GM21717 (cell line): Measurements from ENCODE around the gene ANKRD2.
"Not testable (repeated sequence)": the region's sequence is repeated elsewhere in the genome, so short reads cannot be mapped to it uniquely, and the experiment has no call there.

Source experiments
- ATAC-seq: cut with Tn5 transposase; IDR thresholded peaks from one replicate; pipeline ENCODE4 v1.9.1; 2021; ENCODE audit warnings: mild to moderate bottlenecking, moderate library complexity; ENCODE audit not compliant: unreplicated experiment

The ANKRD2 gene

DNA sequence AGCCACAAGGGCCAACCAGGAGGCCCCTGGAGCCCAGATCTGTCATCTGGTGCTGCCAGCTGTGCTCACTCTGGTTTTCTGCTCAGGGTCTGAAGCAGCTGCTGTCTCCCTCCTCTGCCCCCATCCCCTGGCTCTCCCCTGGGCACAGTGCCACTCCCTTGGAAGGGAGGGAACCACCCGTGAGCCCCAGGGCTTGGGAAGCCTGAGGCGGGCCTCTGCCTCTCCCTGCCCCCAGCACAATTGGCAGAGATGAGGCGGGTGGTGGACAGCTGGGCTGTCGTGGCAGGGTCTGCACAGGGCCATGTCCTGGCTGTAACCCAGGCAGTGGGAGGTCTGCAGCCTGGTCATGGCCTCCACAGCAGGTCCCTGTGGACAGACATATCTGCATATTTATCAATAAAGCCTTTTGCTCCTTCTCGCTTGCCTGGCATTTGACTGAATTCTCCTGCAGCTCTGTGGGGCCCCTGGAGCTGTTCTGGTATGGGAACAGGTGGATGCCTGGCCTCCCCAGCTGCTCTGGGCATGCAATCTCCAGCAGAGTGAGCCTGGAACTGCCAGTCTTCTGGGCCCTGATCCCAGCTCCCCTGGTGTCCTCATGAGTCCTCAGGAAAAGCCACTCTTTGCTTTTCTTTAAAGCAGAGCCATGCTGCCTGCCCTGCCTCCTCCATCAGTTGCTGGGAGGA is 1.6 kb upstream of the ANKRD2 start:
- ATAC-seq, result no peak

DNA sequence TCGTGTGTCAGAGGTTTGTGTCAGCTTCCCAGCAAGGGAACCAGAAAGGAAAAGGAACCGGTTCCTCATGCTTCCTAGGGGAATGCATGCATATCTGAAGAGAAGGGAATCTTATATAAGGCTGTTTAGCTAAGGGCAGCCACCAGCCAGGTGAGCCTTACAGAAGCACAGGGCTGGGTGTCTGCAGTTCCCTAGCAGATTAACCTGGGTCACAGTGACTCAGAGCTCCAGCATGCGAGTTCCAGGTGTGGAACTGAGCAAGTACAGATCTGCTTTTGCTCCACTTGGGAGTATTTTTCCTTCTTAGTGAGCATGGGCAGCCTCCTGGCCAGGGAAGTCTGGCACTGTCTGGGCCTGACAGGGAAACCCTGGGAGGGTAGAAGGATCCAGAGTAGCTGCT is 957 bp upstream of the ANKRD2 start:
- no peak for ATAC-seq

DNA sequence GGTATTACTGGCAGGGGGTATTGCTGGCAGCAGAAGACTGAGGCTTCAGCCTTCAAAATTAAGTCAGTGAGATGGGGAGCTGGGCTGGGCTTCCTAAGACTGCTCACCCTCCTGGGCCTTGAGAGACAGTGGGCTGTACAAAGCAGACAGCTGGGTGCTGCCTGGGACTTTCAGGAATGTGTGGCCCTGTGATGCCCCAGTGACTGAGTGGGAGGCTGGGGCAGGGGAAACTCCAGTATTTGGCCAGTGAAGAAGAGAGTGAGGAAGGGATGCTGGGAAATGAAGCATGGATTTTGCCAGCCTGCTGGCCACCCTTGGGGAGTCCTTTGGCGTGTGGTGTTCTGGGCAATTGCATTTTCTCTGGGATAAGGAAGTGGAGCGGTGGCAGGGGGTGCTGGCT is 442 bp downstream of the ANKRD2 start:
- ATAC-seq, result no peak

DNA sequence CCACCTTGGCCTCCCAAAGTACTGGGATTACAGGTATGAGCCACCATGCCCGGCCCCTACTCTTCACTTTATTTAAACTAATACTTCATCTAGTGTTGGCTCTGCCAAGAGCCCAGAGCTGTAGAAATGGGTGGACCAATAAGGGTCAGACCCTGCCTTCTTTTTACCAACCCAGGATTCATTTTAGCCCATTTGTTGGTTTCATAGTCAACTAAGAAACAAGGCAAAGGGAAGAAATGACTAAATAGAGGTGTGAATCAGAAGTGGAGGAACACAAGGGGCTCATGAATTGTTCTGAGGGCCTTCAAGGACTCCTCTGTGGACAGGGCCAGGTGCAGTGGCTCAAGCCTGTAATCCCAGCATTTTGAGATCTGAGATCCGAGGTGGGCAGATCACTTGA is 1.1 kb downstream of the ANKRD2 start:
- ATAC-seq, result no peak

DNA sequence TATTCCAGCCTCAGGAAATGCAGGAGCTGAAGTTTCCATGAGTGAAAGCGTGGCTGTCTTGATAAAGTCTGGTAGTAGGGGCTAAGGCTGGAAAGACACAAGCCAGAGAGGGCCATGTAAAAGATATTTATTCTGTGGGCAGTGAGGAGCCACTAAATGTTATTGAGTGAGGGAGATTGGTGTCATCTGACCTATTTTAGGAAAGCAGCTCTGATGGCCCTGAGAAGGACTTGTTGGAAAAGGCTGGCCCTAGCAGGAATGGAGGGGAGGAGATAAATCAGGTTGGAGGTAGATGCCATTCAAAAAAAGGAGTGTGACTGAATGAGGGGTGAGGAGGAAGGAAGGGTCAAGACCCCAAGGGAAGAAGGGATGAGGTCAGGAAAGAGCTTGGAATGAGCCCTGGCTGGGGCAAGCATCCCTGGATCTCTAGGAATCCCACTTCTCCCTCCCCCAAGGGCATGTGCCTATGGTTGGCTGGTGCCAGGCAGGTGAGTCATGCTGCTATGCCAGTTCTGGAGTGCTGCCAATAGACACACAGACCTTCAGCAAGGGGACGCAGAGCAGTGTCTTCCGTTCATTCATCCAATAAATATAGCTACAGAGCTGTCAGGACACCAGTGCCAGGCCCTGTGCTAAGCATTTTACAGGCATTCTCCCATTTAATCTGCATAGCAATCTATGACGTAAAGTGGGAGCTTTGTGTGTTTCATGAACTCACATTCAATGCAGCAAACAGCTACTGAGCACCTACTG is 2.0 kb downstream of the ANKRD2 start:
- no peak for ATAC-seq

DNA sequence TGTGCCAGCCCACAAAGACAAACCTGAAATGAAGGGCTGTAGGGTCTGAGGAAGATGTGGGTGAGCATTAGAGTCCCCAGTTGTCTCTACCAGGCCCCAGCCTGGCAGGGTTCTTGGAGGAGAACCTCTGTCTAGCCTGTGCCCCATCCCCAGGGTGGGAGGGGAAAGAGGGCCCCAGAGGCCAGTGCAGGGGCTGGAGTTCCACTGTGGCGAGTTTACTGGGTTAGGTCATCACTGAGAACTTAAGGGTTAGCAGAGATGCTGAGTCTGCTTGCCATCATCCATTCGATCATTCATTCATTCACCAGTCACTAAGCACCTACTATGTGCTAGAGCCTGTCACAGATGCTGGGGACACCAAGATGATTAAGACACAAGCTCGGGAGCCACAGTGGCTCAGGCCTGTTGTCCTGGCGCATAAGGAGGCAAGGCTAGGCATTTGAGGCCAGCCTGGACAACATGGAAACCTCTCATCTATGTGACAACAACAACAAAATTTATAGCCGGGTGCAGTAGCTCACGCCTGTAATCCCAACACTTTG is 2.6 kb downstream of the ANKRD2 start:
- no peak for ATAC-seq

DNA sequence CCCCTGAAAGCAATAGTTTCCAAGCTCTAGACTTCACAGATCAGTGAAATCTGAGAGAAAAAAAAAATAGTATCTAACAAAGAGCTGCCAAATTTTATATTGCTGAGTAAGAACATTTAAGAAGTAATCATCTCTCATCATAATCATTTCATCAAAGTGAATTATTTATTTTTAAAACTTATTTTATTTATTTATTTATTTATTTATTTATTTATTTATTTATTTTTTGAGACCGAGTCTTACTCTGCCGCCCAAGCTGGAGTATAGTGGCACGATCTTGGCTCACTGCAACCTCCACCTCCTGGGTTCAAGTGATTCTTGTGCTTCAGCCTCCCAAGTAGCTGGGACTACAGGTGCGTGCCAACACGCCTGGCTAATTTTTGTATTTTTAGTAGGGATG is 3.9 kb downstream of the ANKRD2 start:
- not testable (repeated sequence) for ATAC-seq

DNA sequence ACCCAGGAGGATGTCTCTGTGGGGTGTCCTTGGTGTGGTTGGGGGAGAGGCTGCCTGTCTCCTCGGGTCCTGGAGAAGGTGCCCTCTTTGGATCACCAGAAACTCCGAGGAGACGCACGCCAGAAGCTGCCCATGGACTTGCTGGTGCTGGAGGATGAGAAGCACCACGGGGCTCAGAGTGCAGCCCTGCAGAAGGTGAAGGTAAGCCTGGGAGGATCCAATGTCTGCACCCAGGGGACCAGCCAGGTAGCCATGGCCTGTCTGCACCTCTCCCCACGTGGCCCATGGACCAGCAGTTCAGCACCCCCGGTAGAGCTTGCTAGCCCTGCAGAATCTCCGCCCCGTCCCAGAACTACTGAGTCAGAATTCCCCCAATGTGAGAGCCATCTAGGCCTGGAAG is 5.1 kb downstream of the ANKRD2 start:
- ATAC-seq, result no peak

DNA sequence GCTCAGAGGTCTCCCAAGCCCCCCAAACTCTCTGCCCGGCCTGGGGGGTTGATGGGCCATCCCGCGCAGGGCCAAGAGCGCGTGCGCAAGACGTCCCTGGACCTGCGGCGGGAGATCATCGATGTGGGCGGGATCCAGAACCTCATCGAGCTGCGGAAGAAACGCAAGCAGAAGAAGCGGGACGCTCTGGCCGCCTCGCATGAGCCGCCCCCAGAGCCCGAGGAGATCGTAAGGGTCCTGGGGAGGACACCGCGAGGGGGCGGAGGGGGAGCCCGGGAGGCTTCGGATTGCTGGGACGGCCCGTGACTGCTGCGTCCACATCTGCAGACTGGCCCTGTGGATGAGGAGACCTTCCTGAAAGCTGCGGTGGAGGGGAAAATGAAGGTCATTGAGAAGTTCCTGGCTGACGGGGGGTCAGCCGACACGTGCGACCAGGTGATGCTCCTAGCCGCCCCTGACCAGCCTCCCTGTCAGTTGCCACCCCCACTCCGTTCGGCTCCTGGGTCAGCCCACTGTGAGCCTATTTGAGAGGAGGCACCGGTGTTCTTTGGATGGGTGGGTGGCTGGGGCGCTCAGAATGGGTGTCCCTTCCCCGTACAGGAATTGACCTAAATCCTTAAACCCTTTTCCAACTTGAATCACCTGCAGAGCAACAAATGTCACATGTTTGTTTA is 5.7 kb downstream of the ANKRD2 start:
- ATAC-seq, result no peak

DNA sequence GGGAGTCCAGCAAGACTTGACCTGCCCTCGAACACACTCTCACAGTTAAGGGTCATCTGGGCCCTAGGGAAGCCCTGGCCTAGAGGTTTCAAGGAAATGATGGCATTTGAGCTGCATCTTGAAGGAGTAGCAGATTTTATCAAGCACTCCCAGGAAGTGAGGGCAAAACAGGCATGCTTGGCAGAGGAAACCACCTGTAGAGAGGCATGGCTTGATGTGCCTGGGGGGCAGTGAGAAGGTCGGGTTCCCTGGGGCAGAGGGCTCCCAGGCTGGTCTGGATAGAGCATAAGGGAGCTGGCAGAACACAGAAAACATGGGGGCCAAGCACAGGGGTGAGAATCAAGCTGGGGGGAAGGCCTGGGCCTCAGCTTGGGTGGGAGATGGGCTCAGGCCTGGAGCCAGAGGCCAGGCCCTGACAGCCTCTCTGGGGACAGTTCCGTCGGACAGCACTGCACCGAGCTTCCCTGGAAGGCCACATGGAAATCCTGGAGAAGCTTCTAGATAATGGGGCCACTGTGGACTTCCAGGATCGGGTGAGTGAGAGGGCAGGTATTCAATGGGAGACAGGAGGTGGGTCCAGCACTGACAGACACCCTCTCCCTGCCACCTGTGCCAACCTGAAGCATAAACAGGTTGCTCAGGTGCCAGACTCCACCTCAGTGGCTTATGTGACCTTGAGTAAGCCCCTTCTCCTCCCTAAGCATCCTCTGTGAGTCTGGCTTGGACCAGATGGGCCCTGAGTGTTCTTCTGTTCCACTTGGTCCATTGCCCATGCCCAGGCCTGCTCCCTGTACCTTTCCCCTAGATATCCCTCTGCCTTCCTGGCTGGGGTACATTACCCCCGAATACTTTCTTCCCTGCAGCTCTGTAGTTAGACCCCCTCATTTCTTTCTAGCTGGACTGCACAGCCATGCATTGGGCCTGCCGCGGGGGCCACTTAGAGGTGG is 8.1 kb downstream of the ANKRD2 start:
- no peak for ATAC-seq

GRCh38 chr10:97582169-97582568 is 9.6 kb downstream of the ANKRD2 start:
- no peak for ATAC-seq

DNA sequence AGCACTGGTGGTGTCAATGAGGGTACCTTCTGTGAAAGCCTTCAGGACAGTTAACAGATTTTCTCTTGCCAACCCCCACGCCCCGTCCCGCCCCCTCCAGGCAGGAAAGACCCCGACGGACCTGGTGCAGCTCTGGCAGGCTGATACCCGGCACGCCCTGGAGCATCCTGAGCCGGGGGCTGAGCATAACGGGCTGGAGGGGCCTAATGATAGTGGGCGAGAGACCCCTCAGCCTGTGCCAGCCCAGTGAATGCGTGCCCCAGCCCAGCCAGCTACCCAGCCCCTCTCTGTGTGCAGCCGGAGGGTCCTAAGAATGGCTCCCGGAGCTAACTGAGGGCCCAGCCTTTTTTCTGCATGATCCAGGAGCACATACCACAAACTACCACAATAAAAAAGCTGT is 10.9 kb downstream of the ANKRD2 start:
- ATAC-seq, result no peak

- no peak for ATAC-seq
These were observed 11.7 kb downstream of the ANKRD2 start, which contains the start of gene HOGA1 for GRCh38 chr10:97584060-97584797. Gene HOGA1, plus strand, starts transcription at chr10:97584389. Its CDS starts 315 bp downstream, at chr10:97584704.

DNA sequence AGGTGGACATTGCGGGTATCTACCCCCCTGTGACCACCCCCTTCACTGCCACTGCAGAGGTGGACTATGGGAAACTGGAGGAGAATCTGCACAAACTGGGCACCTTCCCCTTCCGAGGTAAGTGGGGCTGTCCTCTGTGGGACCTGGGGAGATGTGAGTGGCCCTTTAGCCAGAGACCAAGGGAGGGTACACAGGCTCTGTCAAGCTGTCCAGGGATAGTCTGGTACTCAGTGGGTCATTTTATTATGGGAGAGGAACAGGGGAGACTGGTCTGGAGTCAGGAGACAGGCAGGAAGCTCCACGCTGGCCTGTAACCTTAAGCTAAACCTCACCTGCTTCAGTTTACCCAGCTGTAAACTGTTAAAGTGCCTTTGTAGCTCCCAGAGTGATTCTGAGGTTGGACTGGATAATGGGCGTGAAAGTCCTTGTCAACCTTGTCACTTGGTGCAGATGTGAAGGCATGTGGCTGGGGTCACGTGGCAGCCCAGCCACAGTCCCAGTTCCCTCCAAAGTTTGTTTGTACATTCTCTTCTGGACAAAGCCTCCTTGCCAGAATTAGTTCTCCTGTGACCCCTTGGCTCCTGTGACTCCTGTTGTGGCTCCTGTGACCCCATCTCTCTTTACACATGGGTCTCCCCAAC is 12.3 kb downstream of the ANKRD2 start:
- ATAC-seq, result no peak

GRCh38 chr10:97585439-97585811 is 12.8 kb downstream of the ANKRD2 start:
- no peak for ATAC-seq

DNA sequence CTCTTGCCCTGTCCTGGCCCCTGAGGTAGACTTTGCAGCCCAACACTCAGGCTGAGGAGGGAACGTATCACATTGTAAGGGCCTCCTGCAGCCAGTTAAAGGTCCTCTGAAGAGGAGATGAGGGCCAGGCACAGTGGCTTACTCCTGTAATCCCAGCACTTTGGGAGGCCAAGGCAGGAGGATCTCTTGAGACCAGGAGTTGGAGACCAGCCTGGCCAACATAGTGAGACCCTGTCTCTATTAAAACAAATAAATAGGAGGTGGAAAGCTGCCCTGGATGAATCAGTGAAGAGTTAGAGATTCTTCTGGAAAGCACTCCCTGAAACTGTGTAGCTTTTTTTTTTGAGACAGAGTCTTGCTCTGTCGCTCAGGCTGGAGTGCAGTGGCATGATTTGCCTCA is 14.6 kb downstream of the ANKRD2 start:
- ATAC-seq, result no peak

DNA sequence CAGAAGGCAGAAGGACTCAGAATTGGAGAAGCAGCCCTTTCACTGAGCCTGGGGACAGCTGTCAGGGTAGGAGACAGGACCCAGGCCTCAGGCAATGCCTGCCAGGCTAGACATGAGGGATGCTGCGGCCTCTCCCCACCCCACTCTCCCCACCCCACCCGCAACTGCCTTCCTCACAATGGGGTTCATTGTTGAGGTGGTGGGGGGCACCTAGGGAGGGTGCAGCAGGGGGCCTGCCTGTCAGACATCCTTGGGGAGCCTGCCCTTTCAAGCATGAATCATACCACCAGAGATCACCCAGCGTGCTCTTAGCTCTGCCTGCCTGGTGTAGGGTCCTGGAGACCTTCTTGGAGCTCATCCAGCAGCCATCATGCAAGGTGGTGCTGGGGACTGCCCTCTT is 16.9 kb downstream of the ANKRD2 start, which contains the start of gene C10orf62:
Gene C10orf62, plus strand, starts transcription at position 243 of the 400 bp plus-strand sequence. CDS start 177 bp downstream, outside the sequence.
- no peak for ATAC-seq

- ATAC-seq, result no peak
These were observed 17.6 kb downstream of the ANKRD2 start for GRCh38 chr10:97590082-97590747.
